NCI-H2081 treated with DMSO at 0.1 percent for 48 hours (cell line): ENCODE measurements around the gene WNT1.

Experiments
- DNase-seq: peaks from one replicate; lab custom pipeline; 2025; lab: John Stamatoyannopoulos, UW

The WNT1 gene

DNA sequence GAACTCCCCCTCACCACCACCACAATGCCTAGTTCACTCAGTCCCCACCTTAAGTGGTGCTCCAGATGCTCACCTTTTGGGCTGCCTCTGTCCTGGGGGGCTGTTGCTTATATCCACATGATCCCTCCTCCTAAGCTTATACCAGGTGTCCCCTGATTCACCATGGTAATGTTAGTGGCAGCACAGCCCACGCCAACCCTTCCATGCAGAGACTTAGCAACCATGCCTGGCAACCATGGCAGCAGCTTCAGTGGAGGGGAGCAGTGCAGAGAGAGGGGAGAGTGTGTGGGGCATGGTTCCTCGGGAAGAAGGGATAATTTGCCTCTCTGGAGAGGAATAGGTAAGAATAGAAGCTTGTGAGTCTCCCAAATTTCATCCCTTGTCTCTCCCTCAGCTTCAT is 22.2 kb downstream of the WNT1 start:
- no peak for DNase-seq

DNA sequence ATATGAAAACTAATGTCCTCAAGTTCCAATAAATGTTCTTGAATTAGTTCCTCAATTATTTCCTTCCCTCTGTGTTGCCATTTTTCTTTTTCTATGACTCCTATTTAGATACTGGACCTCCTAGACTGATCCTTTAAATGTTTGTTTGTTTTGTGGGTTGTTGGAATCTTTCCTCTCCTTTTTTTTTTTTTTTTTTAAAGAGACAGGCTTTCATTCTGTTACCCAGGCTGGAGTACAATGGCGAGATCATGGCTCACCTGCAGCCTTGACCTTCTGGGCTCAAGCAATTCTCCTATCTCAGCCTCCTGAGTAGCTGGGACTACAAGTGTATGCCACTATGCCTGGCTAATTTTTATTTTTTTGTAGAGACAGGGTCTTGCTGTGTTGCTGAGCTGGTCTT is 30.8 kb downstream of the WNT1 start:
- no peak for DNase-seq

DNA sequence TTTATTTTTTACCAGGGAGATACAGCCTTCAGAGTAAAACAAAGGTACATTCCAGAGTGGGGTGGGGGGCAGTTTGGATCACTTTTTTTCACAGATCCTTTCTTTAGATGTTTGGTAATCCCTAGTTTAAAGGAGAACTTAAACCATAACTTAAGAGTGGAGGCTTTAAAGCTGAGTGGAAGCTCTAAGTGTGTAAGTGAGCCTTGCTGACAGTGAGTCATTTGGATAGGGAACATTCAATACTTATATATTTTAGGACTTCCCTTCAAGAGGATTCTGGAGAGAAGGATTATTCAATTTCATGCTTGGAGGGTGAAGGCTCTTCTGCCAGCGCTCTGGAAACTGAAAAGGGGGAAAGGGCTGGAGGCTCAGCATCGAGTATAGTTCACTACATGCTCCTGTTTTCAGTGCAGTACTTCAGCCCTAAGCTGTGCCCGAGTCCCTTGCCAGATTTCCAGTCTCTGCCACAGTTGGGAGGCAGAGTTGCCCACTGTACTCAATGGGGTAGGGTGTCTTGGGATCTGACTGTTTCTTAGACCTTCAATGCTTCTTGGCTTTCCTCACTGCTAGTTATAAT is 32.1 kb downstream of the WNT1 start:
- no peak for DNase-seq

DNA sequence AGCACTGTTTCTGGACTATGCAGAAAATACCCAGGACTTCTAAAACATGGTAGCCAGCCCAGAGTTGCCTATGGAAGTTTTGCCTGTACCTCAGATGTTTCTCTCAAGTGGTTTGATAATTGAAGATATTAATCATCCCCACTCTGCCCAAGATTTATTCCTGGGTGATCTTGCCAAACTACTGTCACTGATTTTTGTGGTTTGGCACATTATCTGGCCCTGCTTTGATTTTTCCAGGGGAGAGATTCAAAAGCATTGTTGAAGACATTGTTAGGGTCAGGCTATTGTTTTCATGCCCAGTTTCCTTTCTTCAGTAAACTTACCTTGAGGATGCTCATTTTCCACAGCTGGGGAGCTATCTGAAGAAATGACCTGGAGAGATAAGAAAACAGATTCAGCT is 34.6 kb downstream of the WNT1 start:
- no peak for DNase-seq

DNA sequence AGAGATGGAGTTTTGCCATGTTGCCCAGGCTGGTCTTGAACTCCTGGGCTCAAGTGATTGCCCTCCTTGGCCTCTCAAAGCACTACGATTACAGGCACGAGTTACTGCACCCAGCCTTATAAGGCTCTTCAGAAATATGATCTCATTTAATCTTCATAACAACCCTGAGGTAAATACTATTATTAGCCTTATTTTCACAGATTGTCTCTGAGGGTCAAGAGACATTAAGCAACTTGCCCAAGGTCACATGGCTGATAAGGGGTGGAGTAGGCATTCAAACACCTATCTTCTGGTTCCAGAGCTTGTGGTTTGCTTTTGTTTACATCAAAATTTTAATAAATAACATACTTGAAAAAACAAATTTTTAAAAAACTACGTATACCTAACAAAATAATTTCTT is 35.3 kb downstream of the WNT1 start:
- DNase-seq, result no peak

DNA sequence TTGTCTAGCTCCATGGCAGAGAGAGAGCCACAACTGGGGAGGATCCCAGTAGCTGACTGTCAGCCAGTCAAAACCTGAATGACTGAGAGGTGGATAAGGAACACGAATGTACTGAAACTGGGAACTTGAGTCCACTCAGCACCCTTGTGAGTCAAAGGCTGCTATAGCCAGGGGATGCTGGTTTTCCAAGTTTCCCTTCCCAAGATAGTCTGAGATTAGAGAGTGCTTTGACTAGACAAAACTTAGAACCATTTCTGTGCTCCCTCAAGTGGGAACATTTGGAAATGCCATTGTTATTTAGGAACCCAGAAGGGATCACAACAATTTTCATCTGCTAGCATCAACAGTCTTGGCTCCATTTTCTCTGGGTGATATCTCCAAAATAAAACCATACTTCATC is 36.4 kb downstream of the WNT1 start:
- DNase-seq, result no peak

DNA sequence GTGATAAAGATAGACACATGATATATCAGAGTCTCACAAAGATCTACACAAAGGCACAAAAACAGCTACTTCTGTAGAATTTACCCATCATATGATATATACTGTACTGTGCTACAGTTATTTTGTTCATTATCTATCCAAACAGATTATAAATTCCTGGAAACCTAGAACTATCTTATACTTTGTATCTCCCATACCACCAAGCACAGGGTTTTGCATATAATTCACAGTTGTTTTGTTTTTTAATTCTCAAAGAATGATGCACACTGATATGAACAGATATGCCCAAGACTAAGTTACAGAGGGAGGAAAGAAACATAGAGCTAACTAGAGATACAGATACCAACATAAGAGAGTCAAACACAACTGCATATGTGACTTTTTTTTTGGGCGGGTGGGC is 37.1 kb downstream of the WNT1 start:
- no peak for DNase-seq

DNA sequence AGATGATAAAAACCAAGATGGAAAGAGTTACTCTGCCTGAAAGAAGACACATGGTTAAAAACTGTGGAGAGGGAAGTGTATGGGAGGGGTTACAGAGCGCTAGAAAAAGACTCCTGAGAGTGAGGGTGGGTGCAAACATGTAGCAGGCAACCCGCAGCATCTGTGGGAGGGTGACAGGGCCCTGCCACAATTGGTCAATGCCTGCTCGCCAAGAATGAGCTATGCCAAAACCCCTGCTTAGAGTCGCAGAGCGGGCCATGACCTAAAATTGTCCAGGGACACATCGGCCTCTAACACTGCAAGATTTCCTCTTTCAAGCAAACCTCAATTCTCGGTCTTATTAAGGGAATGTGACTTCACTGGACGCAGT is 39.8 kb downstream of the WNT1 start:
- DNase-seq, result no peak

DNA sequence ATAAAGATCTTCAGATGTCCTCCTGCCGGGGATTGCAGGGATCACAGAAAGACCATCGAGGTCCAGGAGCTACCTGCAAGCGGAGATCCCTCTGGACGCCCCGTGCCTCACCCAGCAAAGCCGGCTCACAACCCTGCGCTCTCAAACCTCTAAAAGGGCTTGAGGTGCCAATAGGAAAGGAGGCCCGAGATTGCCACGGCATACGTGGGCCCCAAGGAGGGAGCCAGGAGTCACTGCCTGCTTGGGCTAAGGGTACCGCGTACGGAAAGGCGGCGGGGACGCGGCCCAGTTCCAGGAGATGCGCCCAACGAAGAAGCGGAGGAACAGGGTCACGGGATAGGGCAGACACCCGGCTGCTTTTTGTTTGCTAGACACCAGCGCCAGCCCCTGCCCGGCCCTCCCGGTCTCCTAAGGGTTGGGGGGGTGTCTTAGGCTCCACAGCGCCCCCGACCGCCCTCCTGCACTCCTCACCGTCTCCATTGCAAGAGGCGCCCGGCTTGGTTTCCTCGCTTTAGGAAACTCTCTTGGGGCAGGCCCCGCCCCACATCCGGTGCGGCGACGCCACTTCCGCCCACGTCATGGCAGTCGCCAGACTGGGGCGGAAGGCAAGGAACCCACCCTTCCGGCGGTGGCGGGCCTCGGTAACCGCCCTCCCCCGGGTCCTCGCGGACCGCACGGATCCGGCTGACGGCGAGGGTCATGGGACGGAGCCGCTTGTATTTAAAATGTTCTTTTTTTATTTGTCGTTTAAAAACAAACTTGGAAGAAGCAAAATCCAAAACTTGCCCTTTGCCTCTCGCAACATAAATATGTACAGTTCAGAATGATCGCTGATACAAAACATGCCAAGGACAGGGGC is 40.4 kb downstream of the WNT1 start, which contains the start of gene PRKAG1:
TSS of gene PRKAG1 (minus strand) at position 516 of the 859 bp plus-strand sequence. CDS start at position 480, 36 bp downstream.
- DNase-seq, result peak; percentile 46

DNA sequence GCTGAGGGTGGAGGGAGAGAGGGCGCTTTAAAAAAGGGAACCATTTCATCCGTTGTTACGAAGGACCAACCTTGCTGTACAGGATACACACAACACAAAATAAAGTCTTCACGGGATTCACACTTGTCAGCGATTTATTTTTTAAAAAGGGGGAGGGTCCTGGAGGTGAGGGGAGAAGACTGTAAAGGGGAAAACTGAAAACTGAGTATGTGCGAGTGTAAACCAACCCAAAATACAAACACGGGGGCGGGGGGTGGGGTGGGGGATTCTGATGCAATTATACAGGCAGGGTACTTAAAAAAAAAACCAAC is 41.0 kb downstream of the WNT1 start:
- no peak for DNase-seq

DNA sequence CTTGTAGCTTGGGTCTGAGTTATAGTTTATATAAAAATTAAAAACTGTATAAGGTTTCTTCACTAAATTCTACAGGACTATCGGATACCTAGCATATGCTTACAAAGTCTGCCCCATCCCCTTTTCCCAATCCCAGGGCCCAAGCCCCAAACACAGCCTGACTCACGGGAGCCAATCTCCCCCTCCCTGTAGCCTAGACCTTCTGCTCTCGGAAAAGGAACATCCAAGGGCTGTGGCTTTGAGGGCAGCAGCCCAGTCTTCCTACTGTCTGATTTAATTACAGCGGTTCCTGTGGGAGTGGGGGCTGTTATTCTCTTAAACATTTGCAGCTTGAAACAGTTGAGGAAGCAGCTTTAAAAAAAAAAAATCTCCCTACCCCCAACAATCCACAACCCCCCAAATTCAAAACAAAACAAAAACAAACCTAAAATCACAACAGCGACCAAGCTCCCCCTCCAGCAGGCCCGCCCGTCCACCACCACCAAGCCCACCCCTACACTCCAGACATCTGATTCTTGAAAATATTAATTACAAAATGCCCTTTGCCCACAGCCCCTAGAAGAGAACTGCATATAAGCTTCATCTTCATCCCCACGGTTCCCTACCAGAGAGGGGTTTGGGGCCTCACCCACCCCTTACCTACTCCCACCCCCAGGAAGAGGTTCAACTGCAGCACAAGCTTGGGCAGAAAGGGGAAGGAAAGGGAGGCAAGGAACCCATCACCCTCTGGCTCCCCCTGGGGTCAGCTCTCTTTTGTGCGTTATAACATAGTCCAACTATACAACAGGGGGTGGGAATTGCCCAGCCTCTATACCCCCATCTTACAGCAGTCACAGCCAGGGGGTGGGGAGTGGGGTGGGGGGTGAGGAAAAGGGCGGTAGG is 41.6 kb downstream of the WNT1 start:
- DNase-seq, result no peak

DNA sequence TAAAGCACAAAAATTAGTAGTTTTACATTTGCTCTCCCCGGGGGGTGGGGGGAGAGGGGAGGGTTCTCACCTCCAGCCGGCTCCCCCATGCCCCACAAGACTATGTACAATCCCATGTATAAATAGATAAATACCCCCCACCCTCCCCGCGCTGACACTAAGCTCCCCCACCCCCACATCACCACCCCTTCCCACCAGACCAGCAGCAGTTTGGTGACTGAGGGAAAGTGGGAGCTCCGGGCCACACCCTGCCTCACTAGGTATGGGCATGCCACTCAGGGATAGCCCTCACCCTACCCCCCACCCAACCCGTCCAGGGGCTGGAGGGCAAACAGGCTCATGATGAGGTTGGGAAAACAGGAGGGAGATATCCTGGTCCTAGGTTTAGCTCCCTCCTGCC is 42.3 kb downstream of the WNT1 start:
- no peak for DNase-seq

DNA sequence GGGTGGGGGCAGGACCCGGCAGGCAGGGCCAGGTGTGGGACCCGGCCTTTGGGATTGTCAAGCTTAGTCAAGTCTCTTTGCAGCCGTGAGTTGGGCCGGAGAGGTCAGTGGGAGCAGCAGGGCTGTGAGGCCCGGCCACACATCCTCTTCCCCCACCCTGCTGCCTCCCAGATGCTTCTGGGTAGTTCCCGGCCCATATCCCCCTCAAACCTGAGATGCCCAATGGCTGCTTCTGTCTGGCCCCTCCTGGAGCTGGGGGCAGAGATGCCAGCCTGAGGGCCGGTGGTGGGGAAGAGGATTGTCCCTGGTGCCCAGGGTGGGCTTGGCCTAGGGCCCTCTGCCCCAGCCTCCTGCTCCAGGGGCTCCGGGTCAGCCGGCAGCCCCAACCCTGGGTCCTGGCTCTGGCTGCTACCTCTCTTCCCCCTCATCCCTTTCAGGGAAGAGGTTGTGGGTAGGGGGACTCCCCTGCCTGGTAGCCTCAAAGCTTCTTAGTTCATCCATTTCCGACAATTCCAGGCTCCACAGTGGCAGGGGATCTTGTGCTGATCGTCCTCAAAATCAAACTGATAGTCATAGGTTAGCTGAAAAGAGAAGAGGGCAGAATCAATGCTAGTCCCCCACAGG is 43.3 kb downstream of the WNT1 start:
- DNase-seq, result no peak

DNA sequence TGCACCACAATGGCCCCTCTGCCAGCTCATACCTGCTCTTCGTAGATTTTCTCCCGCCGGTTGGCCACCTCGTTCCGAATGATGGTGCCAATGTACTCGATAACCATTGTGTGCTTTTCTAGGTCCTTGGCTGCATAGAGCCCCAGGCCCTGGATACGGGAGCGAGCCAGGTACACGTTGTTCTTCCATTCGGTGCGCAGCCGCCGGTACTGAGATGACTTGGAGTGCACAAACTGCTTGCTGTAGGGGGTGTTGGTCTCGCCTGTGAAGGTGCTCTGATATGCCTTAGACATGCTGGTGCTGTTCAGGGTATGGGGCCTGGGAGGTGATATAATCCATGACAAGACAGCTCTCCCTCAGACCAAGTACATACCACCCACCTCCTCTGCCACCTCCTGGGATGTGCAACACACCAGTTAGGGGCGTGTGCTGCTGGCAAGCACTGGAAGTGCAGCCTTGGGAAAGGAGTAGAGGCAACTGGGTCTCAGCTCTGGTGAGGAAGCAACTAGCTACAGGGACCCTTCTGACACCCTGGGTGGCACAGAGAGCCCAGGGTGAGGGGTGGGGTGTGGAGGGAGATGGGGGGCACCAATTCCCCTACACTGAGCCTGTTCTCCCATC is 44.5 kb downstream of the WNT1 start:
- no peak for DNase-seq

DNA sequence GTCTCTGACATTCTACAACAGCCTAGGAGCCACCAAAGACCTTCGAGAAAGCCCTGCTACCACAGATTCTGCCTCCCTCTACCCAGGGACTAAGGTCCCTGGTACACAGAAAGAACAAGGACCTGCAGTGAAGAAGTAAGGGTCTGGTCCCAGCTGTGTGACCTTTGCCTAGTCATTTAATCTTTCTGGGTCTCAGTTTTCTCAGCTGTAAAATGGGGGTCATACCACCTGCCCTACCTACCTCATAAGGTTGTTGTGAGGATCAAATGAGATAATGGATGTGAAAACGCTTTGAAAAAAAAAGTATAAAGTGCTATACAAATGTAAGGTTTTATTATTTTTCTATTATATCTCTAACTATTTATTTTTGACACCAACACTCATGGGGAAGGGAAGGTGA is 45.7 kb downstream of the WNT1 start:
- DNase-seq, result no peak

DNA sequence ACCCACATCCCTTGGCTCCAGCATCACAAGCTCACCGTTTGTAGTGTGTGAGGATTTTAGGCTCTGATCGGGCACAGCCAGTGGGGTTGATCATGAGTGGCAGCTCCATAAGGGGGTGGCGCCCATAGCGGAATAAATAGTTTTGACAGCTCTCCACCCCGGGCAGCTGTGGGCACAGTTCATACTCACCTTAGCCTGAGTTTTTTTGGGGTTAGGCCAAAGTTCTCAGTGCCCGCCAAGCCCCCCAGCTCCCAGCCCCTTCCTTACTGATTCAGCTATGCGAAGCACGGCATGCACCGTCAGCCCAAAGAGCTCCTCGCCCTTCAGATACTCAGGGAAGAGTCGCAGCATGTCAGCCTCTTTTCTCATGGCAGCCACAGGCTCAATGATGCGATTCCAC is 46.4 kb downstream of the WNT1 start:
- DNase-seq, result no peak

DNA sequence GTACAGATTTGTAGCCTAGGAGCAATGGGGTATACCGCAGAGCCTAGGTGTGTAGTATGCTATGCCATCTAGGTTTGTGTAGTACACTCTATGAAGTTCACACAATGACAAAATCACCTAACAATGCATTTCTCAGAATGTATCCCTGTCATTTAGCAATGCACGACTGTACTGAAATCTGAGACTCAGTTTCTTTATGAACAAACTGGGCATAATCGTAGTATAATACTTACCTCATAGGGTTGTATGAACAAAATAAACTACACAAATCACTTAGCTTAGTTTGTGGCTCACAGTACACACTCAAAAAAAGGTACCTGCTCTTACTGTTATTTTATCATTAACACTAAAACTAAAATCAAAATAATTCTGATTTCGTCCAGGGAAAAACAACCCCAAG is 47.3 kb downstream of the WNT1 start:
- DNase-seq, result no peak

DNA sequence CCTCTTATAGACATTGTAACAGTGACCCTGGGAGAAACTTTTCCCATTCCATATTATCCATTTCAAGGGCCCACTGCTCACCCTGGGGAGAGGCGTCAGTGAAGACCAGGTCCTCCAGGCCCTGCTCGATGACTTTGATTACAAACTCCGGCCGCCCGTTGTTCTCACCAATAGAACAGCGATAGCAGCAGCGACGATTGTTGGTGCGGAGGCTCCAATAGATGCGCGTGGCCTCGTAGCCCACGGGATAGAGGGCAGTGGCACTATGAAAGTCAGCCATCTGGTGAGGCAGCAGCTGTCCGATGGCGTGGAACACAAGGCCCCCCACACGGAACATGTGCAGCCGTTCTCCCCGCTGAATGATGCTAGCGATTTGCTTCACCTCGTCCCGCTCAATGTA is 48.0 kb downstream of the WNT1 start:
- no peak for DNase-seq

DNA sequence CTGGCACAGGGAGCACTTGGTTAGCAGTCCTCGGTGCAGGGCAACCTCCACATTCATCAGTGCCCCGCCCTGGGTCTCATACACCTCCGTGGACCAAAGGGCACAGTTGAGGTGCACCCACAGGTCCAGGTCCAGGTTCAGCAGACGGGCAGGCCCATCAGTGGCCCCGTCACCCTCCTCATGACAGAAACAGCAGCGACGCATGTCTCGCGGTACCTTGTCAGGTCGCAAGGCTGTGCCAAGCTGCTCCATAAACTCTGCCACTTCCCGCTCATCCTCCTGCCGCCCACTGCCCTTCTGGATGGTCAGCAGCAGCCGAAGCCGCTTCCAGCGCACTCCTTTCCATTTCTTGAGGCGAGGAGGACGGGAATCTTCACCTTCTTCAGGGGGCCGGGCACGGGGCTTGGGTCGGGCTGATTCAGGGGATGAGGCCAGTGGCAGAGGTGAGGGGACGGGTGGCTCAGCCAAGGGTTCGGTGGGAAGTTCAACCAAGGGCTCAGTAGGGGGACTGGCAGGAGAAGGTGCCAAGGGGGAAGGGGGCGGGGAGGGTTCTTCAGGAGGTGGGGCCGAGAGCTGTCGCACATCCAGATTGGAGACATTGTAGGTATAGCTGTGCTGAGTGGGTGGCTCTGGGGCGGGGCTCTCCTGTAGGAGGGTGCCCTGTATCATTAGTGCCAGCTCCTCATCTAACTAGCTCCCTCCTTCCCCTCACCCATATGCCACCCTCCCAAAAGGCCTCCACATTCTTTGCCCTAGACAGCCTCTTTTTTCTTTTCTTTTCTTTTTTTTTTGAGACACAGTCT is 48.8 kb downstream of the WNT1 start:
- no peak for DNase-seq

DNA sequence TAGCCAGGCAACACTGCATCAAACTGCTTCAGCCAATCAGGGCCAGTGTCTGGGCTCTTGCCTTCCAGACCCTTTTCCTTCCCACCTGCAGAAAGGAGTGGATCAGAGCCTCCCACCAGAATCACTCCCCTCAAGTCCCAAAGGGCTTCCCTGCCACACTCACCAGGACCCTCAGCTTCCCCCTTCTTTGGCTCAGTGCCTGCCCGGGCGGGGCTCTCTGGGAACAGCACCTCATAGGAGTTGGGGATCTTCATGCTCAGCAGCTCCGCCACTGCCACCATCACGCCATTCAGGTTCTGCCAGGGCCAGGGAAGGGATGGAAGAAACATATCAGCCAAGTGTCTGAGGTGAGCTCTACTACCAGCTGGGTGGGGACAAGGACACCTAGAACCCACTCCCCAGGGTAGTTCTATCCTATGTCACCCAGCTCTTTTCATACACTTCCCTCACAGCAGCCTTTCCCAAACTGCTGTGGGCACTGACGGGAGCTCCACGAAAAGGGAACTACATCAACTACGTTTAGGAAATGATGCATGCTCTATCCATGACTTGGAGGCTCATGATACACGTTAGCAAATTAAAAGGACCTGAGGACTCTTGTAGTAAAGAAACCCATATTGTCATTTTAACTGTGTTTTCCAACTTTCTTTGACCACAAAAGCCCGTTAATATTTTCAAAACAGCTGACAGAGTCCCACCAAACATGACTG is 49.9 kb downstream of the WNT1 start:
- DNase-seq, result no peak
